GM10266 (cell line): Measurements from ENCODE around the gene SRCIN1.

Source experiments
- DNase-seq: peaks from one replicate; pipeline ENCODE4 v3.0.0; 2012; ENCODE audit errors: extremely low spot score
- CTCF ChIP-seq: IDR thresholded peaks from 2 replicates; pipeline ENCODE4 v1.5.1; 2012; ENCODE audit warnings: mild to moderate bottlenecking, low read depth; ENCODE audit not compliant: control insufficient read depth, insufficient read depth; ENCODE audit errors: missing control alignments

Gene SRCIN1

GRCh38 chr17:38540514-38541045 lies 65.2 kb downstream of the SRCIN1 start:
- DNase-seq = no peak
- no peak for TF ChIP-seq CTCF

- DNase-seq = no peak
- no peak for TF ChIP-seq CTCF
Observed at GRCh38 chr17:38539386-38539785, 66.4 kb downstream of the SRCIN1 start.

GRCh38 chr17:38538906-38539305 lies 66.8 kb downstream of the SRCIN1 start:
- TF ChIP-seq CTCF = no peak
- DNase-seq = no peak

- DNase-seq = no peak
- TF ChIP-seq CTCF = no peak
Observed at GRCh38 chr17:38536661-38537060, 69.1 kb downstream of the SRCIN1 start.

GRCh38 chr17:38535886-38536285 lies 69.9 kb downstream of the SRCIN1 start:
- no peak for DNase-seq
- TF ChIP-seq CTCF = no peak

- TF ChIP-seq CTCF = no peak
- DNase-seq = no peak
Observed at GRCh38 chr17:38534498-38534885, 71.3 kb downstream of the SRCIN1 start.

- DNase-seq = no peak
- TF ChIP-seq CTCF = no peak
Observed at GRCh38 chr17:38533866-38534497, 71.8 kb downstream of the SRCIN1 start.
